Fibroblast of lung (primary cell): ENCODE data around the gene GLRA2.

Experiments used
- CTCF ChIP-seq, 2 donors: IDR thresholded peaks in 1 of 2; conservative IDR thresholded peaks in 1 of 2; 1 replicate in 1 of 2; 2 replicates in 1 of 2; pipeline ENCODE4 v1.5.1; 2011 to 2012; ENCODE audit warnings: low read length in 2 of 2, control low read depth in 1 of 2, inconsistent platforms in 1 of 2, low read depth in 1 of 2, mild to moderate bottlenecking in 1 of 2
- EZH2 ChIP-seq: IDR thresholded peaks from 2 replicates; pipeline ENCODE4 v1.5.1; 2012; ENCODE audit warnings: low read length, control low read depth, mild to moderate bottlenecking; ENCODE audit errors: missing control alignments

- no peak for TF ChIP-seq CTCF (conservative IDR thresholded peaks at IDR 0.05 in 1 of 2, IDR thresholded peaks at IDR 0.05 in 1 of 2; ENCODE audit: low read depth in 1 of 2, low read length in 2 of 2)
- no peak for TF ChIP-seq EZH2
Measured at GRCh38 chrX:14670819-14671218, 141.5 kb downstream of the GLRA2 start.
